ENCODE data around the gene CEMIP.

- TF ChIP-seq RFX5 (IDR thresholded peaks at IDR 0.05; ENCODE audit: low read depth, low read length): no peak
- no peak for TF ChIP-seq CTCF (conservative IDR thresholded peaks at IDR 0.05; ENCODE audit: low read depth, low read length)
- TF ChIP-seq POLR2A (IDR thresholded peaks at IDR 0.05; ENCODE audit: low read depth, low read length): no peak
- no peak for TF ChIP-seq RAD21 (IDR thresholded peaks at IDR 0.05; ENCODE audit: low read length)
- no peak for TF ChIP-seq MXI1 (IDR thresholded peaks at IDR 0.05; ENCODE audit: borderline replicate concordance, low read depth, low read length)
- no peak for TF ChIP-seq ELK1 (IDR thresholded peaks at IDR 0.05; ENCODE audit: borderline replicate concordance, low read depth, low read length)
- TF ChIP-seq BHLHE40 (IDR thresholded peaks at IDR 0.05; ENCODE audit: low read depth, low read length): no peak
- TF ChIP-seq RCOR1 (IDR thresholded peaks at IDR 0.05; ENCODE audit: insufficient replicate concordance, low read length): no peak
- TF ChIP-seq CHD1 (IDR thresholded peaks at IDR 0.05; ENCODE audit: low read depth, low read length): no peak
Measured at GRCh38 chr15:80986487-80986886, 207.3 kb downstream of the CEMIP start.

All from IMR-90 (cell line).